ENCODE data around the gene TMEM184B. TPM values are rescaled to one million over a fixed set of nuclear protein-coding genes. Genes with fewer than 3 reads are reported as not detected.

TMEM184B gene
- total and polyA plus RNA-seq, 2 donors (not counting 1 experiment from before 2014, with no cell fraction given), result 9.9 to 24.7 TPM

DNA sequence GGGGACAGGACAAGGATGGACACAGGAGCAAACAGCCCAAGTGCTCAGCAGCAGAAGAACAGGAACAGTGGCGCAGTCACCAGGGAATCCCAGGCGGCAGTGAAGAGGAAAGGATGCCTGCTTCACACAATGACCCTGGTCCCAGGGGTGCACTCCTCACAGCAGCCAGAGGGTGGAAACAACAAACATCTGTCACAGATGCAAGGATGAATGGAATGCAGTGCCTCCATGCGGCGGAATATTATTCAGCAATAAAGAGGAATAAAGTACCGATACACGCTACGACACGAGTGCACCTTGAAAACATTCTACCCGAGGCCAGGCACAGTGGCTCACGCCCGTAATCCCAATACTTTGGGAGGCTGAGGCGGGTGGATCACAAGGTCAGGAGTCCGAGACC is 31.7 kb upstream of the TMEM184B start:
- no peak overlapping the region for H3K27ac ChIP-seq (ENCODE audit: low read length in 2 of 2)
- 95% methylated on average over 12 of the region's 13 CpGs for WGBS (ENCODE audit: insufficient coverage)

DNA sequence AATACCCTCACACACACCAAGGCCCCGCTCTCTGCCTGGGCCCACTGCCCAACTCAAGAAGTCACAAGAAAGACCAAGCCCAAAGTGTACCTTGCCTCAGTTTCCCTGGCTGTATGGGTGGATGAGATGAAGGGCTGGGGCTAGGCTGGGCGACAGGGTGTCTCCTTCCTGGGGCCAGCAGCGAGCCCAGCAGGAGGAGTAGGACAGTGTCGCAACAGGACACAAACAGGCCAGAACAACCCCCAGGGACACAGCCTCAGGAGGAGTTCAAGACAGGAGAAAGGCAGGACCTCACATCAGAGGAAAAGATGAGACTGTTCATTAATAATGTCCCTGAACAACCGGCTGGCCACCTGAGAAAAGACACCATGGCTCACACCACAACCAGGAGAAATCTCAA is 31.2 kb upstream of the TMEM184B start:
- no peak for ATAC-seq (ENCODE audit: low read depth)
- POLR2A ChIA-PET, result no interaction called here
- H3K4me3 Mint-ChIP-seq, result no peak overlapping the region
- CTCF ChIA-PET, result no interaction called here
- Histone ChIP-seq H3K36me3 (replicated peaks in 1 of 2; ENCODE audit: control extremely low read depth in 1 of 2, control insufficient read depth in 1 of 2, extremely low read depth in 1 of 2, insufficient read depth in 2 of 2, low read length in 1 of 2) (peaks cover 0 to 39% of the 10 kb centered on the region in 2 experiments), H3K27me3 (replicated peaks in 1 of 4; ENCODE audit: control extremely low read depth in 1 of 4, control insufficient read depth in 3 of 4, insufficient read depth in 4 of 4, low read length in 3 of 4) (no peaks in the 10 kb centered on the region), H3K4me3 (ENCODE audit: control extremely low read depth in 1 of 5, extremely low read depth in 1 of 5, insufficient read depth in 1 of 5, low read depth in 2 of 5, low read length in 4 of 5) (no peak overlapping the region), H2AFZ (ENCODE audit: insufficient read depth, low read depth, low read length, poor library complexity, severe bottlenecking) (no peak overlapping the region), H3K9ac (ENCODE audit: low read length) (no peak overlapping the region), H3K4me2 (replicated peaks; ENCODE audit: low read depth, low read length, poor library complexity, severe bottlenecking) (no peak overlapping the region), H3K27ac (ENCODE audit: low read length in 2 of 2) (no peak overlapping the region), H3K79me2 (ENCODE audit: control insufficient read depth, insufficient read depth, low read length) (peaks cover 40% of the 10 kb centered on the region), H3K9me3 (ENCODE audit: control extremely low read depth in 1 of 3, control insufficient read depth in 2 of 3, insufficient read depth in 1 of 3, low read length in 2 of 3) (no peaks in the 10 kb centered on the region), H3K4me1 (ENCODE audit: control insufficient read depth in 2 of 2, insufficient read depth in 2 of 2, low read length in 2 of 2) (peaks cover 11 to 19% of the 10 kb centered on the region in 2 donors), H4K20me1 (ENCODE audit: control insufficient read depth, insufficient read depth, low read length, poor library complexity, severe bottlenecking) (peaks cover 21% of the 10 kb centered on the region)
- no peak for DNase-seq
- no peaks in the 10 kb centered on the region for H3K9me3 Mint-ChIP-seq (ENCODE audit: insufficient read depth)
- TF ChIP-seq EZH2 (IDR thresholded peaks at IDR 0.05; ENCODE audit: borderline replicate concordance, insufficient read depth, low read depth, low read length, poor library complexity, severe bottlenecking), result no peak
- TF ChIP-seq, protein P1, sequence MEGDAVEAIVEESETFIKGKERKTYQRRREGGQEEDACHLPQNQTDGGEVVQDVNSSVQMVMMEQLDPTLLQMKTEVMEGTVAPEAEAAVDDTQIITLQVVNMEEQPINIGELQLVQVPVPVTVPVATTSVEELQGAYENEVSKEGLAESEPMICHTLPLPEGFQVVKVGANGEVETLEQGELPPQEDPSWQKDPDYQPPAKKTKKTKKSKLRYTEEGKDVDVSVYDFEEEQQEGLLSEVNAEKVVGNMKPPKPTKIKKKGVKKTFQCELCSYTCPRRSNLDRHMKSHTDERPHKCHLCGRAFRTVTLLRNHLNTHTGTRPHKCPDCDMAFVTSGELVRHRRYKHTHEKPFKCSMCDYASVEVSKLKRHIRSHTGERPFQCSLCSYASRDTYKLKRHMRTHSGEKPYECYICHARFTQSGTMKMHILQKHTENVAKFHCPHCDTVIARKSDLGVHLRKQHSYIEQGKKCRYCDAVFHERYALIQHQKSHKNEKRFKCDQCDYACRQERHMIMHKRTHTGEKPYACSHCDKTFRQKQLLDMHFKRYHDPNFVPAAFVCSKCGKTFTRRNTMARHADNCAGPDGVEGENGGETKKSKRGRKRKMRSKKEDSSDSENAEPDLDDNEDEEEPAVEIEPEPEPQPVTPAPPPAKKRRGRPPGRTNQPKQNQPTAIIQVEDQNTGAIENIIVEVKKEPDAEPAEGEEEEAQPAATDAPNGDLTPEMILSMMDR (IDR thresholded peaks at IDR 0.05), result no peak
- 100% methylated on average over 3 of the region's 5 CpGs for WGBS (ENCODE audit: insufficient coverage)
- H3K27me3 Mint-ChIP-seq, result no peaks in the 10 kb centered on the region
- H3K27ac Mint-ChIP-seq, result no peak overlapping the region
- intact Hi-C loops (cut with micrococcal nuclease), result no loop called here
- peaks cover 27% of the 10 kb centered on the region for H3K4me1 Mint-ChIP-seq

More for the DNA sequence above, 31.7 kb upstream of the TMEM184B start:
- Histone ChIP-seq H3K9me3 (ENCODE audit: control extremely low read depth in 1 of 3, control insufficient read depth in 2 of 3, insufficient read depth in 1 of 3, low read length in 2 of 3) (no peaks in the 10 kb centered on the region), H3K27me3 (replicated peaks in 1 of 4; ENCODE audit: control extremely low read depth in 1 of 4, control insufficient read depth in 3 of 4, insufficient read depth in 4 of 4, low read length in 3 of 4) (no peaks in the 10 kb centered on the region), H3K4me3 (ENCODE audit: control extremely low read depth in 1 of 5, extremely low read depth in 1 of 5, insufficient read depth in 1 of 5, low read depth in 2 of 5, low read length in 4 of 5) (no peak overlapping the region), H3K4me1 (ENCODE audit: control insufficient read depth in 2 of 2, insufficient read depth in 2 of 2, low read length in 2 of 2) (peaks cover 11 to 19% of the 10 kb centered on the region in 2 donors), H3K4me2 (replicated peaks; ENCODE audit: low read depth, low read length, poor library complexity, severe bottlenecking) (no peak overlapping the region), H3K36me3 (replicated peaks in 1 of 2; ENCODE audit: control extremely low read depth in 1 of 2, control insufficient read depth in 1 of 2, extremely low read depth in 1 of 2, insufficient read depth in 2 of 2, low read length in 1 of 2) (peaks cover 0 to 33% of the 10 kb centered on the region in 2 experiments), H4K20me1 (ENCODE audit: control insufficient read depth, insufficient read depth, low read length, poor library complexity, severe bottlenecking) (peaks cover 23% of the 10 kb centered on the region), H3K79me2 (ENCODE audit: control insufficient read depth, insufficient read depth, low read length) (peaks cover 42% of the 10 kb centered on the region), H3K9ac (ENCODE audit: low read length) (no peak overlapping the region), H2AFZ (ENCODE audit: insufficient read depth, low read depth, low read length, poor library complexity, severe bottlenecking) (no peak overlapping the region)
- ChIA-PET POLR2A (no interaction called here), CTCF (interaction anchor here (0.7 kb wide), 1 partner anchor 81 kb away, joined by 6 read pairs; no protein-coding TSS in a partner anchor)
- Mint-ChIP-seq H3K4me1 (peaks cover 29% of the 10 kb centered on the region), H3K9me3 (ENCODE audit: insufficient read depth) (no peaks in the 10 kb centered on the region), H3K27me3 (no peaks in the 10 kb centered on the region), H3K27ac (no peak overlapping the region), H3K4me3 (no peak overlapping the region)
- ATAC-seq (ENCODE audit: low read depth) (no peak), DNase-seq (no peak)
- intact Hi-C loops (cut with micrococcal nuclease), result no loop called here
- TF ChIP-seq EZH2 (IDR thresholded peaks at IDR 0.05; ENCODE audit: borderline replicate concordance, insufficient read depth, low read depth, low read length, poor library complexity, severe bottlenecking), result no peak
- TF ChIP-seq, protein P1 (IDR thresholded peaks at IDR 0.05), result no peak
